Neuron (in vitro differentiated cells): Measurements from ENCODE around the gene SOBP.
"Not testable (repeated sequence)": the region's sequence is repeated elsewhere in the genome, so short reads cannot be mapped to it uniquely, and the experiment has no call there.

ENCODE experiments used
- H2AFZ ChIP-seq: one replicate; pipeline ENCODE4 v1.6.1; 2013; ENCODE audit warnings: low read depth, mild to moderate bottlenecking, inconsistent platforms, low read length, moderate library complexity
- H3K27me3 ChIP-seq: one replicate; pipeline ENCODE4 v1.6.1; 2013; ENCODE audit warnings: low read length; ENCODE audit not compliant: insufficient read depth
- H3K36me3 ChIP-seq: one replicate; pipeline ENCODE4 v1.6.1; 2013; ENCODE audit warnings: low read length; ENCODE audit not compliant: insufficient read depth
- H3K4me1 ChIP-seq: one replicate; pipeline ENCODE4 v1.6.1; 2013; ENCODE audit warnings: low read length; ENCODE audit not compliant: insufficient read depth
- H3K4me3 ChIP-seq: 2 replicates; pipeline ENCODE4 v1.5.1; 2013; ENCODE audit warnings: mild to moderate bottlenecking, low read length, moderate library complexity
- H3K9me3 ChIP-seq: one replicate; pipeline ENCODE4 v1.6.1; 2013; ENCODE audit warnings: low read length

Gene SOBP

DNA sequence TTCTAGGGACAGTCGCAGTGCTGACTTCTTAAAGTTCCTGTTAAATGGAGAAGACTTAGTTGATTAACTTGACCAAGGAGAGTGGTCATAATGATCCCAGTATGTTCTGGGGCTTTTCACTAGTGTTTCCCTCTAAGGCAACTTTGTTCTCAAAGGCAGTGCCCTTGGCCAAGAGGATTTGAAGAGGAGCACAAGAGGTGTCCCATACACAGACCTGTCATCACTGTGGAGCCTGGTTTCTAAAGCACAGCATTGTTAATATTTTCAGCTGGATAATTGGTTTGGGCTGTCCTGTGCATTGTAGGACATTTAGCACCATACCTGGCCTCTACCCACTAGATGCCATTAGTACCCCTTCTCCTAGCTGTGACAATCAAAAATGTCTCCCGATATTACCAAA lies 30.8 kb downstream of the SOBP start:
- not testable (repeated sequence) for H2AFZ ChIP-seq, H3K4me1 ChIP-seq, H3K4me3 ChIP-seq, H3K9me3 ChIP-seq, H3K27me3 ChIP-seq
- H3K36me3 ChIP-seq = peaks cover 25% of the 10 kb centered on the region

DNA sequence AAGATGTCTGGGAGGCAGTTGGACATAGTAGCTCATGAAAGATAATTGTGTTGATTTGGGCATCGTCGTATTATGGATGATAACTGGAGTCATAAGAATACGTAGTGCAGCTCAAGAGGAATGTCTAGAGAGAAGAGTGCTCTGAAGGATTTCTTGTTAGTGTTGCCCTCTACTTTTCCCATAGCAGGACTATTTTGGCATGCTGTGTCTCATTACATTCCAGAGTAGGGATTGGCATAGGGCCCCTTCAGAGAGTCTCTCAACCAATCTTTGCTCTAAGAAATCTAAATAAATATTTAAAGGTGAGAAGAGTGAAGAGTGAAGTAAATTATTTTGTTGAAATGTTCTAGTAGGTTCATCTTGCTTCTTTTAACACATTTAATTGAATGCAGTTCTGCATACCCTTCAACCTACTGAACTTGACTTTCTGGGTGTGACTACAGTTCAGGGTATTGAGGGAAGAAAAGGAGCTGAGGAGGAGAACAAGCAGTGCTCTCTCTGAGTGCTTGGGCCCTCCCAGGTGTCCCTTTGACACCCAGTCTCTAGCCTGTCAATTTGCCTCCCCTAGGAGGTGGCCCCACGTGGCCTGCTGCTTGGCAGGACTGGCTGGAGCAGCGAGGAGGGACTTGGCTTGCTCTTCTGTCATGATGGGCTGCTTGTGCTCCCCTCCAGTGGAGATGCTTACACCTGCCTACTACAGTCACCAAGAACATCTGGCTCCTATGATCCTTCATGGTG lies 33.3 kb downstream of the SOBP start:
- no peaks in the 10 kb centered on the region for H3K27me3 ChIP-seq
- H3K36me3 ChIP-seq = peaks cover 18% of the 10 kb centered on the region
- peaks cover 4% of the 10 kb centered on the region for H3K9me3 ChIP-seq

DNA sequence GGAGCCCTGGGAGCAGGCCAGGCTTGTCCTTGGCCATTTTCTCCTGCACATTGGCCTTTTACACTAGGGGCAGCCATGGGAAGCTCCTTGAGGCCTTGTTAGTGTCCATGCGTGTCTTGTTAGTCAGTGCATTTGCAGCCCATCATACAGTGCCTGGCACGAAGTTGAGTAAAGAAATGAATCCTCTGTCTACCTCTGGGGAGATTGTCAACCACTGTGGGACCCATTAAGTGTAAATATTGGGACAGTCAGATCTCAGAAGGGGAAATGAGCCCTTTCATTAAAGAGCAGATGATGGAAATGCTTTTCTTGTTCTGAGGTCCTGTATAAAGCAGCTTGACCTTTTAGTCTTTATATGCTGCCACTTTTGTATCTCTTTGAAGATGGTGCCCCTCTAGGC lies 33.9 kb downstream of the SOBP start:
- peaks cover 4% of the 10 kb centered on the region for H3K9me3 ChIP-seq
- no peaks in the 10 kb centered on the region for H3K27me3 ChIP-seq
- no peak overlapping the region for H3K4me3 ChIP-seq
- peaks cover 6% of the 10 kb centered on the region for H3K4me1 ChIP-seq
- no peak overlapping the region for H2AFZ ChIP-seq
- peaks cover 18% of the 10 kb centered on the region for H3K36me3 ChIP-seq

More for the DNA sequence above, 33.3 kb downstream of the SOBP start:
- Histone ChIP-seq H3K4me1 (peaks cover under 1% of the 10 kb centered on the region), H2AFZ (no peak overlapping the region), H3K4me3 (no peak overlapping the region)

DNA sequence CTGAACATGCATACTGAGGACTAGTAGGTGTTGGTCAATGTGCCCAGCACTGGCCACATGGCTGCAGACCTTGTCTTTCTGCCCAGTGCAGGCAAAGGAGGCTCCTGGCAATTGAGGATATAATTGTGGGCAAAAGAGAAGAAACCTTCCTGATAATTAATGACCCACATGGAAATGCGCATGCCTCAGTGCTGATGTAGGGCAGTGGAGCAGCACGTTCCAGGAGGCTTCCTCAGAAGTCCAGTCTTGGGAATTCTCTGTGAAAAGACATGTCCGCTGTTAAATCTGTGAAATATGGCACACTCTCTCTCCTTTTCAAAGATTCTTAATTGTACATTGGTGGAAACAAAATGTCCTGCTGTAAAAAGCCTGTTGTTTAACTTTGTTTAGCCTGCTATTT lies 34.7 kb downstream of the SOBP start:
- Histone ChIP-seq H3K36me3 (peaks cover 18% of the 10 kb centered on the region), H2AFZ (no peak overlapping the region), H3K4me3 (no peak overlapping the region)

DNA sequence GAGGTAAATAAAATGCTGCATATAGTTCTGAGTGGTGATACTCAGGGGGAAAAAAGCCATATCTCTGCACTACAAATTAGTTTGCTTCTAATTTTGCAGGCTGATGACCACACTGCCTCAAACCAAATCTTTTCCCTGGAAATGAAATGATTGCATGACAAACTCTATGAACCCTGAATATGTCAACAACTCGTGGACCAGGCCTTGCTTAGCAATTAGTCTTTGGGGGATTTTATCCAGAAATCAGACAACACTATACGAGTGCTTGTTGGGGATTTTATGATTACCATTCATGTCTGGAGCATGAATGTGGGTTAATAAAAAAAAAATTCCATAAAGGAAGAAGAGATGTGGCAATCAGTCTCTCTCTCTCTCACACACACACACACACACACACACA lies 42.0 kb downstream of the SOBP start:
- H3K9me3 ChIP-seq = no peaks in the 10 kb centered on the region
- peaks cover 75% of the 10 kb centered on the region for H3K4me1 ChIP-seq
- no peaks in the 10 kb centered on the region for H3K27me3 ChIP-seq
- H3K36me3 ChIP-seq = no peaks in the 10 kb centered on the region
- no peak overlapping the region for H3K4me3 ChIP-seq
- no peak overlapping the region for H2AFZ ChIP-seq

More for the DNA sequence above, 34.7 kb downstream of the SOBP start:
- Histone ChIP-seq H3K4me1 (peaks cover 8% of the 10 kb centered on the region), H3K9me3 (peaks cover 4% of the 10 kb centered on the region), H3K27me3 (no peaks in the 10 kb centered on the region)

DNA sequence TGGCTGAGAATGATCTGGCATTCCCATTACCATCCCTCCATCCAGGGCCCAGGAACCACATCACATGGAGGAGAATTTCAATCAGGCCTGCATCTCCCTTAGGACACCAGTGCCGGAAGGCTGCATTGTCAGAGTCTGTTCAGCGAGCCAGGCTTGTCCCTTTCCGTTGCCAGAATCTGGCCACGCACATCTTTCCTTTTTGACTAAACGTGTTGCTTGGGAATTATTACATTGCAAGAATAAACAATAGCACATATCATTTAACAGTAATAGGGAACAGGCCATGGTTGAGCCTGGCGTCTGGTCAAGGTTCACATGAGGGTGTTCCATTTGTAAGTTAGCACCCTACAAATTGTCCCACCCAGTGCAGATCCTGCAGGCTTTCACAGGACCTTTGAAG lies 42.8 kb downstream of the SOBP start:
- Histone ChIP-seq H3K4me3 (no peak overlapping the region), H3K4me1 (peaks cover 80% of the 10 kb centered on the region), H2AFZ (no peak overlapping the region), H3K27me3 (no peaks in the 10 kb centered on the region), H3K9me3 (no peaks in the 10 kb centered on the region), H3K36me3 (no peaks in the 10 kb centered on the region)

DNA sequence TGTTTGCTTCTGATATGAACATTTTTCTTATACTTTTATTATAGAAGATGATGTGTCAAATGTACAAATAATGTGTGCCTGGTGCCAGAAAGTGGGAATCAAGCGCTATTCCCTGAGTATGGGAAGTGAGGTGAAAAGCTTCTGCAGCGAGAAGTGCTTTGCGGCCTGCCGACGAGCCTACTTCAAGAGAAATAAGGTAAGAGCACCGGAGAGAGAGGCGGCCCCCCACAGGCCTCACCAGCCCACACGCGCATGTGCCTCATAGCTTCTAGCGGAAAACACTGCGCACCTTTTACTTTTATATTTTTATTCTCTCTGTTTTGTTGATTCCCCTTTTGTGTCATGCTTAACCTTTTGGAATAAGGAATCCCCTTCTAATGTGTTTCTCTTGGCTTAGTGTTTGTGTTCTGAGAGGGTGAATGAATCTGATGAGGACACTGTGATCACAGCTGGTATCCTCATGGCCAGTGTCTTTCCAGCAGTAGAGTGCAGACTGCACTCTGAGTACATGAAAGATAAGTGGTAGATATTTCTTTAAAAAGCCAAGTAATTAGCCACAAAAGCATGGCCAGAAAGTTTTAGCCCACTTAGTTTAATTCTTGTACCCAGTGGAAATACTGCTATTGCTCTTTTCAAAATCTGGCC lies 43.6 kb downstream of the SOBP start:
- H3K4me3 ChIP-seq = no peak overlapping the region
- peaks cover 3% of the 10 kb centered on the region for H3K36me3 ChIP-seq
- peaks cover 79% of the 10 kb centered on the region for H3K4me1 ChIP-seq
- H3K9me3 ChIP-seq = no peaks in the 10 kb centered on the region
- no peak overlapping the region for H2AFZ ChIP-seq
- H3K27me3 ChIP-seq = no peaks in the 10 kb centered on the region

DNA sequence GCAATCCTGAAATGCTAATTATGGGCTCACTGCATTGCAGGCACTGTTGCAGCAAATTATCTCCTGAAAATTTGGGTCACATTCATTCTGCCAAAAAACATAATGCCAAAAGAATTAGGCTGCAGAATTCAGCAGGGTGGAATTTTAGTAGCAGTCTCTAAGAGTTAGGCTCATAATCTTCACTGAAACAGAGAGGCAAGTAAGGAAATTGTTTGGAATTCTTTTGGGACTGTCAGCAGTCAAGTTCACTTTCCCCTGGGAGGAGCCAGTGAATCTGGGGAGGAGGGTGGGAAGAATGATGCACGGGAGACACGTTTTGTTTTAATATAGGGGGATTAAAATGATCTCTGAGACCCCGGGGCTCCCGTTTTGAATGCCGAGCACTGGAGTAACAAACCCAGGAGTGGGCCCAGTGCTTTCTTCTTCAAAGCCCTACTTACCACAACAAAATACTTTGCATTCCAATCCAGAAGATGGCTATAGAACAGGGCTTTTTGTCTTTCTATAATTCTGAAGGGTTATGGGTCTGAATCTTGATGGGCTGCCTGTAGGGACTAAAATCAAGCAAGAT lies 44.7 kb downstream of the SOBP start:
- H3K4me1 ChIP-seq = peaks cover 85% of the 10 kb centered on the region
- no peak overlapping the region for H3K4me3 ChIP-seq
- no peaks in the 10 kb centered on the region for H3K9me3 ChIP-seq
- no peaks in the 10 kb centered on the region for H3K27me3 ChIP-seq
- H2AFZ ChIP-seq = no peak overlapping the region
- H3K36me3 ChIP-seq = peaks cover 3% of the 10 kb centered on the region

DNA sequence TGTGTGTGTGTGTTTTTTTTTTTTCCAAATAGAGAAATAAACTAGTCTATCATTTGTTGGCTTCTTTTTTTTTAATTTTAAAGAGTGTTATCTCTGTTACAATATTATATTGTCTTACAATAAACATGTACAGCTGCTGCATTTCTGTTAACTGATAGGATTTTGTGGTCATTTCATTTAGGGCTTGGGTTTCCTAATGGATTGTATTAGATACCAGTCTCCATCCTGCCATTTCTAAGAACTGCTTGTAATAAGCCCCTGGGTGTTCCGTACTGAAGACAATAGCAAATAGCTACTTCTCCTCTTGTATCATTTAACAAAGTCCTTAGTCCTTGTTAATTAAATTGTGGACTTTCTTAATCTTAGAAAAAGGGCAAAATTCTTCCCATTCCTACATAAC lies 45.7 kb downstream of the SOBP start:
- Histone ChIP-seq H3K36me3 (peaks cover 3% of the 10 kb centered on the region), H2AFZ (no peak overlapping the region), H3K4me1 (peaks cover 89% of the 10 kb centered on the region), H3K9me3 (no peaks in the 10 kb centered on the region), H3K27me3 (no peaks in the 10 kb centered on the region), H3K4me3 (no peak overlapping the region)

DNA sequence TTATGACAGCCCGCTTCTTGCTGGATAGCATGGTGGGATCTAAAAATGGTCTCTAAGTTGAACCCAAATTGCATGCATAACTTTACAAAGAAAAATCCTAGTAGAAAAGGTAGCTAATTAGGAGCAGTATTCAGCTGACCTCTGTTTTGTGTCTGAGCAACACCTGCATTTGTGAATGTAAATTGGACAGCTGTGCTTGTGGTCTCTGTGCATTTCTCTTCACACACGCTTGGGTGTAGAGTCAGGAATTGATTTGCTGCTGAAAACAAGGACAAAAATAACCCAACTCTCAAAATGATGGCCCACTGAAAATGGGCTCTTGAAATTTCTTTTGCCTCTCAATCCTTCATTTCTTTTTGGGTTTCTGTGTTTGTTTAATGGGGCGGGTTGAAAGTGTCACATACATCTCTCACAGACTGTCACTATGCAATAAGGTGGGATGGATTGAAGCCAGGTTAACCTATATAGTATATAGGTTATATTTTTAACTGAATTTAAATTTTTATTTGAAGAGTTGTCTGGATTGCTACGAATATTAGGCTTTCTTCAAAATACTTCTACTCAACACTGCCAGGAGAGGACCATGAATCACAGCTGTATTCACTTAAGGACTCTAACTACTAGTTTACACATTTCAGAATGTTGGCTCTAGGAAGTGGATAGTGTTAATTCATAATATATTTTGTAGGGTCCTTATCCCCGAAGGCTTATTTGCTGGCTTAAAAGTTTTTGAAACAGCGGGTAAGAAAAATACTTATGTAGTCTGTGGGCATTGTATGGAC lies 46.5 kb downstream of the SOBP start:
- H3K9me3 ChIP-seq = no peaks in the 10 kb centered on the region
- H3K4me1 ChIP-seq = peaks cover 82% of the 10 kb centered on the region
- no peak overlapping the region for H3K4me3 ChIP-seq
- H3K27me3 ChIP-seq = no peaks in the 10 kb centered on the region
- peaks cover 3% of the 10 kb centered on the region for H3K36me3 ChIP-seq
- H2AFZ ChIP-seq = no peak overlapping the region

DNA sequence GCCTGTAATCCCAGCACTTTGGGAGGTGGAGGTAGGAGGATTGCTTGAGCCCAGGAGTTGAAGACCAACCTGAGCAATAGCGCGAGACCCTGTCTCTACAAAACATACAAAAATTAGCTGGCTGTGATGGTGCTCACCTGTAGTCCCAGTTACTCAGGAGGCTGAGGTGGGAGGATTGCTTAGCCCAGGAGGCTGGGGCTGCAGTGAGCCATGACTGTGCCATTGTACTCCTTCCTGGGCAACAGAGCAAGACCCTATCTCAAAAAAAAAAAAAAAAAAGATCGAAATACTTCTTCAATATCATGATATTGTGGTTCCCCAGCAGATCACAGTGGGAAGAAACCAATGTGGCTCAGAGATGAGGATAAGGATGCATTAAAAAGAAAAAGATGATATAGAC lies 47.6 kb downstream of the SOBP start:
- Histone ChIP-seq H3K36me3 (peaks cover 3% of the 10 kb centered on the region), H3K4me1 (peaks cover 71% of the 10 kb centered on the region), H3K9me3 (no peaks in the 10 kb centered on the region), H2AFZ (no peak overlapping the region), H3K4me3 (no peak overlapping the region), H3K27me3 (no peaks in the 10 kb centered on the region)

DNA sequence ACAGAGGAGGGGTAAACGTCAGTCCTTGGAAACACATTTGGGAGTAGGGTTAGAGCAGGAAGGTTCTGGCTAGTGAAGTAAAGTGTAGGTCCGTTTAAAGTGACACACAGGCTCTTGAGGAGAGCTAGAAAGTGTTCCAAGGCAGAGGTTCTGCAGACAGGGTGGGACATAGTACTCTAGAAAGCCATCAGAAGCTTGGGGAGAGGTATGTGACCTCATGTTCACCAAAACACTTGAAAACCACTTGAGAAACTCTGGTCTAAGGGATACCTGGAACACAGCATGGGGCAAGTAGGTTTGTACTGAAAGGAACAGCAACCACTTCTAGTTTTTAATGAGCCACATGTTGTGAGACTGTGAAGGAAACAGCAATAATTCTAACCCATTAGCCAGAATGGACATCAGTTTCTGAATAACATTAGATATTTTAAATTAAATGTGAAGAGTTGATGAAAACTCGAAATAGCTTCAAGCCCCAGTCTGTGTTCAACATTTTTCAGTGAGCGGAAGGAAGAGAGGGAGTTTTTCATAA lies 49.0 kb downstream of the SOBP start:
- H3K9me3 ChIP-seq = no peaks in the 10 kb centered on the region
- peaks cover 5% of the 10 kb centered on the region for H3K36me3 ChIP-seq
- no peak overlapping the region for H3K4me3 ChIP-seq
- H3K27me3 ChIP-seq = no peaks in the 10 kb centered on the region
- H3K4me1 ChIP-seq = peaks cover 57% of the 10 kb centered on the region
- H2AFZ ChIP-seq = no peak overlapping the region

DNA sequence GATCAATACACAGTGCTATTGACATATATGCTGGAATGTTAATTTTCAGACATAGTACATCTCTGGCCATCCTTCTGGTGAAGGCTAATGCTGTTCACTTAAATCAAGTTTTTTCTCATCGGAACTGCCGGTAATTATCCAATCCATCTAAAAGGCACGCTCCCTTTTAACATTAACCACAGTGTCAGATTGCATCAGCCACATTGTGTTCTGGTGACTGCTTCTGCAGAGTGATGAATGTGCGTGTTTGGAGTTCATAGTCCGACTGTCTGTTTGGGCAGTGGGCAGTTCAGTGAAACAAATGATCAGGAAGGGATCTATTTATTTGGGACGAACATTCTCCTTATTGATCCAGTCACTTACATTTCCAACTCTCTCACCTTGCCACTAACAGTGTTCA lies 49.5 kb downstream of the SOBP start:
- Histone ChIP-seq H3K36me3 (peaks cover 6% of the 10 kb centered on the region), H3K27me3 (no peaks in the 10 kb centered on the region), H2AFZ (no peak overlapping the region), H3K9me3 (no peaks in the 10 kb centered on the region), H3K4me3 (no peak overlapping the region), H3K4me1 (peaks cover 53% of the 10 kb centered on the region)
